Omental fat pad (tissue), 4 donors: ENCODE data around the gene EHF. TPM values are rescaled to one million over a fixed set of nuclear protein-coding genes. Genes with fewer than 3 reads are reported as not detected.

Source experiments
- ATAC-seq: fragments of 150-250 bp; one replicate; pipeline ENCODE4 v1.9.1; 2016; ENCODE audit warnings: mild to moderate bottlenecking, moderate library complexity; ENCODE audit not compliant: low FRiP score
- DNase-seq: peaks from one replicate; pipeline ENCODE4 v3.0.0-alpha.2; 2019; ENCODE audit warnings: low spot score
- total RNA-seq, 4 donors: library from RNA; depleted of rRNA; stranded (reverse); fragments of >200 nt; gene quantifications; one replicate each; pipeline ENCODE4 v1.1.0, GENCODE V29; 2016
- TF ChIP-seq, protein P1 (sequence below), 3 donors: fragments of 450-650 bp; IDR thresholded peaks; one replicate each; pipeline ENCODE4 v1.5.1; 2016 to 2017; ENCODE audit warnings: antibody characterized with exemption in 3 of 3, mild to moderate bottlenecking in 3 of 3, moderate library complexity in 2 of 3

EHF gene
- total RNA-seq, 4 donors from 2014 or later: 0.38 TPM; not detected in 3

- ATAC-seq: no peak
- DNase-seq: no peak
These were observed 19.3 kb upstream of the EHF start for GRCh38 chr11:34601609-34602008.

GRCh38 chr11:34602245-34602644, 18.6 kb upstream of the EHF start:
- TF ChIP-seq, protein P1, sequence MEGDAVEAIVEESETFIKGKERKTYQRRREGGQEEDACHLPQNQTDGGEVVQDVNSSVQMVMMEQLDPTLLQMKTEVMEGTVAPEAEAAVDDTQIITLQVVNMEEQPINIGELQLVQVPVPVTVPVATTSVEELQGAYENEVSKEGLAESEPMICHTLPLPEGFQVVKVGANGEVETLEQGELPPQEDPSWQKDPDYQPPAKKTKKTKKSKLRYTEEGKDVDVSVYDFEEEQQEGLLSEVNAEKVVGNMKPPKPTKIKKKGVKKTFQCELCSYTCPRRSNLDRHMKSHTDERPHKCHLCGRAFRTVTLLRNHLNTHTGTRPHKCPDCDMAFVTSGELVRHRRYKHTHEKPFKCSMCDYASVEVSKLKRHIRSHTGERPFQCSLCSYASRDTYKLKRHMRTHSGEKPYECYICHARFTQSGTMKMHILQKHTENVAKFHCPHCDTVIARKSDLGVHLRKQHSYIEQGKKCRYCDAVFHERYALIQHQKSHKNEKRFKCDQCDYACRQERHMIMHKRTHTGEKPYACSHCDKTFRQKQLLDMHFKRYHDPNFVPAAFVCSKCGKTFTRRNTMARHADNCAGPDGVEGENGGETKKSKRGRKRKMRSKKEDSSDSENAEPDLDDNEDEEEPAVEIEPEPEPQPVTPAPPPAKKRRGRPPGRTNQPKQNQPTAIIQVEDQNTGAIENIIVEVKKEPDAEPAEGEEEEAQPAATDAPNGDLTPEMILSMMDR (IDR thresholded peaks at IDR 0.05): no peak
- DNase-seq: no peak
- no peak for ATAC-seq

More at GRCh38 chr11:34601609-34602008, 19.3 kb upstream of the EHF start:
- TF ChIP-seq, protein P1 (IDR thresholded peaks at IDR 0.05): no peak

- TF ChIP-seq, protein P1 (IDR thresholded peaks at IDR 0.05): no peak
- ATAC-seq (no peak), DNase-seq (no peak)
These were observed 17.5 kb upstream of the EHF start for GRCh38 chr11:34603129-34604001.

DNA sequence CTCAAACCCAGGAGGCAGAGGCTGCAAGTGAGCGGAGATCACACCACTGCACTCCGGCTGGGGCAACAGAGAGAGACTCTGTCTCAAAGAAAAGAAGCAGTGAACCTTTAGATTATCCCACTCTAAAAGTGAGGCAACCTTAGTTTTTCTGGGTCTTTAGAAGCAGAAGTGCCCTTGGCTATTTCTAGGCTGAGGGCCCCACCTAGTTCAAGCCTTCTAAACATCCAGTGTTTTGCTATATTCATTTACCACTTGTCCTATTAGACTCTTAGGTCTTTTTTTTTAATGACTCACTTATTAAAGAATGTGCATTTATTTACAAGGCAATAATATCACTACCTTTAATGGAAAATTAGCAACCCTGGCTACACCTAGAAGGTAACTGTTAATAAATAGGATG, 16.7 kb upstream of the EHF start:
- ATAC-seq (no peak), DNase-seq (no peak)
- TF ChIP-seq, protein P1 (IDR thresholded peaks at IDR 0.05): no peak

DNA sequence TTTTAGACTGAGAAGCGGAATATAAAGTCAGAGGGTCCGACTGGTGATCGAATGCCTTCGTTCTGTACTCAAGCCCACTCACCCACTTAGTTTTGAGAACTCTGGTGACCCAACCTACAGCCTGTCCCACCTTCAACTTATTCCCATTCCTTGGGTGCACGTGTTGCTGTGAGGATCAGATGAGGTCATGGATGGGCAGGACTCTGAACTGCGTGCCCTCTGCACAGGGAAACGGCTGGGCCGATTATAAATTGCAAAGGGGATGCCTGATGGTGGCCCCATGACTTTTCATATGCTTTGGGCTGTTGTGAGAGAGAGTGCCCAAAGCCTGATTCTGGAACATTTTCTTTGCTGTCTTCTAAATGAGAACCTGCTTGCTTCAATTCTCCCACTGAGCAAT, 16.0 kb upstream of the EHF start:
- ATAC-seq: no peak
- TF ChIP-seq, protein P1 (IDR thresholded peaks at IDR 0.05): no peak
- DNase-seq: no peak

GRCh38 chr11:34605481-34606325, 15.2 kb upstream of the EHF start:
- TF ChIP-seq, protein P1 (IDR thresholded peaks at IDR 0.05): no peak
- DNase-seq (no peak), ATAC-seq (no peak)
